Muscle layer of duodenum (tissue), 2 donors: ENCODE measurements around the gene TAMALIN.

Source experiments
- H3K27ac ChIP-seq: one replicate; pipeline ENCODE4 v1.7.0; 2013; ENCODE audit warnings: mild to moderate bottlenecking, low read length
- H3K27me3 ChIP-seq: one replicate; pipeline ENCODE4 v1.7.0; 2013; ENCODE audit warnings: low read depth, mild to moderate bottlenecking, control low read depth, low read length
- H3K36me3 ChIP-seq, 2 donors: one replicate each; pipeline ENCODE4 v1.7.0; 2013; ENCODE audit warnings: low read length in 2 of 2, control low read depth in 1 of 2, mild to moderate bottlenecking in 1 of 2; ENCODE audit not compliant: insufficient read depth in 2 of 2, control insufficient read depth in 1 of 2
- H3K4me1 ChIP-seq, 2 donors: one replicate each; pipeline ENCODE4 v1.7.0; 2013; ENCODE audit warnings: low read length in 2 of 2, mild to moderate bottlenecking in 2 of 2, control low read depth in 1 of 2, moderate library complexity in 1 of 2; ENCODE audit not compliant: insufficient read depth in 2 of 2, control insufficient read depth in 1 of 2
- H3K4me3 ChIP-seq, 2 donors: one replicate each; pipeline ENCODE4 v1.7.0; 2013; ENCODE audit warnings: low read length in 2 of 2, low read depth in 1 of 2, mild to moderate bottlenecking in 1 of 2
- H3K9me3 ChIP-seq, 2 donors: one replicate each; pipeline ENCODE4 v1.7.0; 2013; ENCODE audit warnings: low read length in 2 of 2, control low read depth in 1 of 2, mild to moderate bottlenecking in 1 of 2; ENCODE audit not compliant: control insufficient read depth in 1 of 2
- donor health status: healthy.

The TAMALIN gene

DNA sequence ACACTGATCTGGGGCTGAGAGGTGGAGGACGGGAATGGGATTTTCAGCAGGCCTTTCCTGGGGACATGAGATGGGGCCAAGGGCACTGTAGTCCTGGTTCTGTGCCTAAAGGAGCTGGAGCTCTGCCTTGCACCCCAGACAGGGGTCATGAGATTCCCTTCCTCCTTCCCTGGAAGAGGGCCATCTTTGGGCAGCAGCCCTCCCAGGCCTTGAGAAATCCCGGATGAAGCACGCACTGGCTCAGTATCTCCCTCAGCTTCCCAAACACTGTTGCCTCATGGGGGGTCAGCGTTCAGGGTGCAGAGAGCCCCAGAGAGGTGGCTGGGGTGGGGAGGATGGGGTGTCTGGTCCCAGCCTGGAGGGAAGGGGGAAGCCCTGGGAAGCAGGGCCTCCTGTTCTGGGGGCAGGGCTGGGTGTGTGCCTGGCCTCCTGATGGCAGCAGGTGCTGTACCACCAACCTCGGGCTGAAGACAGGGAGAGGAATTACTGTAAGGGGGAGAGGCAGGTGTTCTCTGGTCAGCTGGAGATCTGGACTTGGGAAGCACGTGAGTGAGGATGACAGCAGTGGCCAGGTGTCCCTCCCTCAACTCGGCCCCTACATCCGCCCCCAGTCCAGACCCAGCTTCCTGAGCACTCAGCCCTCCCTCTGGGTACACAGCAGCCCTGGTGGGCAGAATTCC, 36.1 kb downstream of the TAMALIN start:
- H3K27me3 ChIP-seq: no peaks in the 10 kb centered on the region
- no peak overlapping the region for H3K27ac ChIP-seq
- no peaks in the 10 kb centered on the region for H3K9me3 ChIP-seq
- peaks cover 13 to 30% of the 10 kb centered on the region in 2 donors for H3K4me1 ChIP-seq
- H3K4me3 ChIP-seq: no peak overlapping the region
- H3K36me3 ChIP-seq: peaks cover 0 to 7% of the 10 kb centered on the region in 2 donors

DNA sequence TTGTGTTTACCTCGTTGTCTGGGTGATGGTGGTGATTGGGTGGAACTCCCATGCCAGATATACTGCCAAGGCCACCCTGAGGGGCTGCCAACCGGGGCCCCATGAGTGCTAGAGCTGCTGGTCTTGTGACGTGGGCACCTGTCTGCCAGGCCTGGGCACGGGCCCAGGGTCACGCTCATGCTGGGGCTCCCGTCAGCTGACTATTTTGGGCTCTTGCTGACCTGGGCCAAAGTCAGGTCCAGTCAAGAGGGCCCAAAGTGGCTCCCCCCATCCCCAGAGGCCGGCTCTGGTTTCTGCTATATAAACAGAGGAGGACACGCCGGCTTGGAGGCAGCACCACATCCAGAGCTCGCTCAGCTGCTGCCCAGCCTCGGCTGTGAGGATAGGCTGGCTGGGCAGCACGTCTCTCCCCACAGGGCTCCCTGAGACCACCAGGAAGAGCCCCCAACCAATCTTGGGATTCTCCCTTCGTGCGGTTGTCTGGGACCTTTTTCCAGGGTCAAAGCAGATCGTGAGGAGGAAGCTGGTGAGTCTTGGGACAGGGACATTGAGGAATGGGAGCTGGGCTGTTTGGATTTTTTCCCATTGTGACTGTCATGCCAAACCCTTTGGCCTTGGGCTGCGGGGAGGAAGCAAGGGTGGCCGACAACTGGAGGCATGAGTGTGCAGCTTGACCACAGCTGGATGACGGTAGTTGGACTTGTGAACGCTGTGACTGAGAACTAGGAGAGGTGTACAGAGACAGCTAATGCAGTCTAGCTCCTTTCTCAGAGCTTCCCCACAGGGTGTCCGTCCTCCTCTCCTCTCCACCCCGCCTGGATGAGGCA, 36.9 kb downstream of the TAMALIN start:
- Histone ChIP-seq H3K4me1 (peaks cover 13 to 30% of the 10 kb centered on the region in 2 donors), H3K27me3 (no peaks in the 10 kb centered on the region), H3K4me3 (peak overlapping the region in 1 of 2 donors; percentile 25), H3K27ac (peak overlapping the region; percentile 77), H3K36me3 (peaks cover 0 to 7% of the 10 kb centered on the region in 2 donors), H3K9me3 (no peaks in the 10 kb centered on the region)

DNA sequence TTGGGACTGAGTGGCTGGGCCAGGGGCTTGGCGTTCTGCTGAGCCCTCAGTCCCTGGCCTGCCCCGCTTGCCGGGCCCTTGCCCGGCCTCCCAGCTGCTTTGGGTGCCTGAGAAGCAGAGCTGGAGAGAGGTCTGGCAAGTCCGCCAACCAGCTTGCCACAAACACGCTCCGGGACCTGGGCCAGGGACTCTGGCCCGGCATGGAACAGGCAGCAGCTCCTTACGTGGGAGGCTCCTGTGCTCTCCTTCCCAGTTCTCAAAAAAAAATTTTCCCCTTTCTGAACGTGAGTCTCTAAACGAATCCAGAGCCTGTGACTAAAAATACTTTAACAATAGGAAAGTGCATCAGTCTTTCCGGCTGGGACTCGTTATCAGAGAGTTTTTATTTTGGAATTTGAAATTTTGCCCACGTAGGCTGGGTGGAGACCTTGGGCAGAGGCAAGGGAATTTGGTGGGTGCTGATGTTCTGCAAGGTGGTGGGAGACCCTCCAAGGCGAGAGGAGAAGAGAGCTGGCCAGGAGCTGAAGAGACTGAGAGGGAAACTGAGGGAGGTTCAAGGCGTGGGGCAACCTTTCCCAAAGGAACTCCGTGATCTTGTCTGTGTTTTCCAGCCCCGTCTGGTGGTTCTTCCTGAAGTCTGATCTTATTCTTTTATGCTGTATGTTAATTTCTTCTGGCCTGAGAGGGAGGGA, 37.7 kb downstream of the TAMALIN start:
- H3K4me3 ChIP-seq: peak overlapping the region; percentile 25 to 37
- no peaks in the 10 kb centered on the region for H3K27me3 ChIP-seq
- no peaks in the 10 kb centered on the region for H3K9me3 ChIP-seq
- peaks cover 13 to 25% of the 10 kb centered on the region in 2 donors for H3K4me1 ChIP-seq
- H3K36me3 ChIP-seq: peaks cover 0 to 7% of the 10 kb centered on the region in 2 donors
- H3K27ac ChIP-seq: peak overlapping the region; percentile 77

DNA sequence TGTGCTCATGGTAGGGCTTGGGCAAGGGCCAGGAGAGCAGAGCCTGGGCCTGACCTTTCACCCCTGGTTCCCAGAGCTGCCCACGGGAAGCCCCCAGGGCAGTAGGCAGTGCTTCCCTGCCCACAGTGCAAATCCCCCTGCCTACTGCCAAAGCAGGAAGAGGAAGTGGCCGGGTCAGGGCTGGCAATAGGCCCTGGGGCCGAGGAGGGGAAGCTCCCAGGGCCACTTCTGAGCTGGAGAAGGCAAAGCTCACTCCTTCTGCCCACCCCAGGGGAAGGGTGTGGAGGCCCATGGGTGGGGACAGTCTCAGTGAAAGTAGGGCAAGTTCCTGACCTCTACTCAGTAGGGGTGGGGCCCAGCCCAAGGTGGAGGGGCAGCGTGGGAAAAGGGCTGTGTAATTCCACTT, 39.1 kb downstream of the TAMALIN start:
- Histone ChIP-seq H3K9me3 (no peaks in the 10 kb centered on the region), H3K4me3 (no peak overlapping the region), H3K27ac (peak overlapping the region; percentile 18), H3K36me3 (peaks cover 0 to 7% of the 10 kb centered on the region in 2 donors), H3K4me1 (peaks cover 21 to 25% of the 10 kb centered on the region in 2 donors), H3K27me3 (no peaks in the 10 kb centered on the region)

DNA sequence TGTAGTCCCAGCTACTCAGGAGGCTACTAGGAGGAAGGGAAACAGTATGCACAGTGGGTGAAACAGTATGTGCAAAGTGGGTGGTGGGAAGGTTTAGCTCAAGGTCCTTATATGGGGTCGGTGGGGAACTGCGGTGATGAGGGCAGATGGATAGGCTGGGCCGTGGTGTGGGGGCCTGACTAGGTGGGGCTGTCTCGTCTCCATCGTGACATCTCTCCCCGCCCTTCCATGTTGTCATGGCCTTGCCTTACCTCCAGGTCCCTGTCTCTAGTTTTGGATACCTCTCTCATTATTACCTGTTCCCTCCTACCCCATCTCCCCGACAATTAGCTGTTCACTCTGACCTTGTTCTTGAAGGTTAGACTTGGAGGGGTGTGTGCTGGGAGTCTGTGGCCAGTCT, 40.1 kb downstream of the TAMALIN start:
- H3K4me3 ChIP-seq: no peak overlapping the region
- no peaks in the 10 kb centered on the region for H3K27me3 ChIP-seq
- no peaks in the 10 kb centered on the region for H3K9me3 ChIP-seq
- peaks cover 20 to 21% of the 10 kb centered on the region in 2 donors for H3K4me1 ChIP-seq
- no peak overlapping the region for H3K27ac ChIP-seq
- peaks cover 0 to 7% of the 10 kb centered on the region in 2 donors for H3K36me3 ChIP-seq

DNA sequence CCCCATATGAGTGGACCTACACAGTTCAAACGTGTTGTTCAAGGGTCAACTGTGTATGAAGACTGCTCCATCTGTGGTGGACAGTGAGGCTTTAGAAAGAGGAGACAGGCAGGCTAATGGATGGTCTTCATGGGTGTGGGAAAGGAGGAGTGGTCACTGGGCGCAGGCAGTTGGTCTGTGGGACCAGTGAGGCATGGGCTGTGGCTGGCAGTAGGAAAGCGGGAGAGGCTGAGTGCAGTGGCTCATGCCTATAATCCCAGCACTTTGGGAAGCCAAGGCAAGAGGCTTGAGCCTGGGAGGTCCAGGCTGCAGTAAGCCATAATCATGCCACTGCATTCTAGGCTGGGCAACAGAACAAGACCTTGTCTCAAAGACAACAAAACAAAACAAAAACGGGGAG, 42.5 kb downstream of the TAMALIN start:
- H3K36me3 ChIP-seq: peaks cover 10 to 17% of the 10 kb centered on the region in 2 donors
- no peaks in the 10 kb centered on the region for H3K9me3 ChIP-seq
- H3K27me3 ChIP-seq: no peaks in the 10 kb centered on the region
- H3K4me1 ChIP-seq: peaks cover 21 to 25% of the 10 kb centered on the region in 2 donors
- no peak overlapping the region for H3K4me3 ChIP-seq
- no peak overlapping the region for H3K27ac ChIP-seq

DNA sequence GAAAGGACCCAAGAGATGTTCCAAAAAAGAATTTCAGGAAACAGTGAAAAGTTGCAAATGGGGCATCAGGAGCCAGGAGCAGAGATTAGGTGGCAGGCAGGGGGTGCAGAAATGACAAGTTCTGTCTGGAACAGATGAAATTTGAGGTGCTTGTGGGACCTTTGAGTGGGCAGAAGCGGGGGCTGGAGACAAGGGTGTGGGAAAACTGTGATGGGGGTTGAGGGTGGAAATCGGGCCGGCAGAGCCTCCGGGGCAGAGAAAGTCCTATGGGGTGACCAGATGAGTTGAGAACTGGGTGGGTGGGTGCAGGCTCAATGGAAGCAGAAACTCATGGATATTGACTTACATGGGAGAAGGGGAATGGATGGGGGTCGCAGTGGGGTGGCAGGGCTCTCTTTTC, 42.9 kb downstream of the TAMALIN start:
- no peak overlapping the region for H3K4me3 ChIP-seq
- H3K27me3 ChIP-seq: no peaks in the 10 kb centered on the region
- H3K27ac ChIP-seq: peak overlapping the region; percentile 87
- peaks cover 14 to 20% of the 10 kb centered on the region in 2 donors for H3K36me3 ChIP-seq
- no peaks in the 10 kb centered on the region for H3K9me3 ChIP-seq
- H3K4me1 ChIP-seq: peaks cover 21 to 29% of the 10 kb centered on the region in 2 donors

DNA sequence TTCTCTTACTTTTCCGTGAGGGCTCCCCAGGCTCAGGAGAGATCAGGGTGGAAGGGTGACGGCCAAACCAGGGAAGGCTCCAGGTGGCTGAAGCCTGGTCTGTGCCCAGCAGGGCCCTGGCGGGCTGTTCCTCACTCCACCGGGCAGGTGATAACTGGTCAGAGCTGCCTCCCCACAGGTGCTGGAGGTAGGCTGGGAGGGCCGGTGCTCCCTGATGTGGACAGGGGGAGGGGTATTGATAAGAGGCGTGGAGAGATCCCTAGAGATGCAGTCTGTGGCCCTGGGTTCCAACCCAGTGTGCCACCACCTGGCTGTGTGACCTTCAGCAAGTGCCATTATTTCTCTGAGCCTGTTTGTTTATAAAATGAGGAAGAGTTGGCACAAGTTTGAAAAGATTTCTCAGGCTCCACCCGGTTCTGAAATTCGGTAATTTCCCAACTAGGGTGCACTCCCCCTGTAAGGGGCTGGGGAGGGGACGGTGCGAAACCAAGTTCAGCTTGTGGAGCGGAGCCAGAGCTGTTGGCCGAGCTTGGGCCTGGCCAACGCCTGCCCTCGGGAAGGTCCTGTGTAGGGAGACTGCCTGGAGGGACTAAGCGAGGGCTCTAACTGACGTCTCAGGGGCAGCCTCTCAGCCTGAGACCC, 43.5 kb downstream of the TAMALIN start:
- Histone ChIP-seq H3K9me3 (no peaks in the 10 kb centered on the region), H3K36me3 (peaks cover 19 to 26% of the 10 kb centered on the region in 2 donors), H3K4me1 (peaks cover 21 to 32% of the 10 kb centered on the region in 2 donors), H3K27ac (peak overlapping the region; percentile 87), H3K4me3 (peak overlapping the region; percentile 56 to 76), H3K27me3 (no peaks in the 10 kb centered on the region)

DNA sequence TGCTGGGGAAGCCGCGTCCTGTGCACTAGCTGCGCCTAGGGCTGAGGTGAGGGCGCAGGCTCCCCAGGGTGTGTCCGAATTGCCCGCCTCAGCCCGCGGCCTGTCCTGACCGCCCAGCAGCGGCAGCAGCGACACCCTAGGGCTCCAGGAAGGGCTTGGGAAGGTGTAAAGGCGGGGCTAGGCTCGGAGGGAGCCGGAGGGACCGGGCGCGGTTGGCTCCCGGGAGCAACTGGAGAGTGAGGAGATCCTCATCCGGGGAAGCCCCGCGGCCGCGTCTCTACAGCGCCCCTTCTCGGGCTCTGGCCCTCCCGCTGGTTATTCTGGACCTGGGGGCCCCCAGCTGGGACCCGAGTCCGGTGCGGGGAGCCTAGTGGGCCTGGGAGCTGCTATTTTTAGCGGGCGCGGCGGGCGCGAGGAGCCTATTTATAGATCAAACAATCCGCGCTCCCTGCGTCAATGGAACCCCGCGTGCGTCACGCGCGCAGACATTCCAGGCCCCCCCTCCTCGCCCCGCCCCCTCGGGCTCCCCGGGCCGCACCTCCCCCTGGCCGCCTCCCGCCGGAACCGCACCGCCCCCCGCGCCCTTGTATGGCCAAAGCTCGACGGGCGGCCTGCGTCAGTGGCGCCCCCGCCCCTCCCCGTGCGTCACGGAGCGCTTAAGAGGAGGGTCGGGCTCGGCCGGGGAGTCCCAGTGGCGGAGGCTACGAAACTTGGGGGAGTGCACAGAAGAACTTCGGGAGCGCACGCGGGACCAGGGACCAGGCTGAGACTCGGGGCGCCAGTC, 44.2 kb downstream of the TAMALIN start, which contains the start of gene NR4A1:
Gene NR4A1 (plus strand): TSS at position 685 of the 784 bp plus-strand sequence. CDS start 2,887 bp downstream, outside the sequence.
- H3K27me3 ChIP-seq: no peaks in the 10 kb centered on the region
- H3K4me1 ChIP-seq: peaks cover 14 to 27% of the 10 kb centered on the region in 2 donors

DNA sequence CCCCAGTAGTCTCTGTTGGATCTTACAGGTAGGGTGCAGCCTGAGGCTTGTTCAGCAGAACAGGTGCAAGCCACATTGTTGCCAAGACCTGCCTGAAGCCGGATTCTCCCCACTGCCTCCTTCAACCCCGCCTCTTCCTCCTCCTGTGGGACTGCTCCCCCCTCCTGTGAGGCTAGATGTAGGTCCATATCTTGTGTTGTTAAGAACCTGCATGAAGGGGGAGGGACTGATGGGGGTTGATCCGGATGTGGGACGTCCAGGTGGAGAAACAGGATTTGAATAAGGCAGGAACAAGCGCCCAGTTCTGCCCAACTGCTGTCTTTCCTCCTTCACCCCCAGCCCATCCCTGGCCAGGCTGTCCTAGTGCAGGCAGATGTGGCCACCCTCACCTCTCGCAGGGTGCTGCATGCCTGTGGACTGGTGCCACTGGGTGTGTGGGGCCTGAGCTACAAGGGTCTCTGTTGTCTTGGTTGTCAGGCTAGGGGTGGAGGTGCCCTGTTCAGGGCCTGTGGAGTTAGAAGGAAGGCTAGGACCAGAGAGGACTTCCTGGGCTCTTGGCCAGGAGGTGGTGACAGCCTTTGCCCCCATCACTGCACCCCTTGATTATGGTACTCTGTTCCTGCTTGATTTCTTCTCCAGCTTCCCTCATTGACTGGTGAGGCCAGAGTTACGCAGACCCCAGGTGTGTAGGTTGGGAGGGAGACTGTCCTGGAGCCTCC, 45.9 kb downstream of the TAMALIN start:
- H3K9me3 ChIP-seq: no peaks in the 10 kb centered on the region
- H3K36me3 ChIP-seq: peaks cover 41 to 43% of the 10 kb centered on the region in 2 donors
- no peaks in the 10 kb centered on the region for H3K27me3 ChIP-seq
- peak overlapping the region; percentile 76 to 94 for H3K4me3 ChIP-seq
- peak overlapping the region; percentile 93 for H3K27ac ChIP-seq
- peaks cover 8 to 31% of the 10 kb centered on the region in 2 donors for H3K4me1 ChIP-seq

More for the DNA sequence above, 44.2 kb downstream of the TAMALIN start, which contains the start of gene NR4A1:
- Histone ChIP-seq H3K9me3 (no peaks in the 10 kb centered on the region), H3K27ac (peak within 1 kb of the TSS; percentile 93), H3K36me3 (peaks cover 25 to 30% of the 10 kb centered on the region in 2 donors), H3K4me3 (peak within 1 kb of the TSS; percentile 76 to 94)
